HG02970 (cell line): ENCODE data around the gene RSL1D1.

Experiments
- ATAC-seq: cut with Tn5 transposase; IDR thresholded peaks from one replicate; pipeline ENCODE4 v1.9.1; 2021; ENCODE audit warnings: mild to moderate bottlenecking, moderate library complexity, moderate number of reproducible peaks; ENCODE audit not compliant: unreplicated experiment, low FRiP score

RSL1D1 gene

DNA sequence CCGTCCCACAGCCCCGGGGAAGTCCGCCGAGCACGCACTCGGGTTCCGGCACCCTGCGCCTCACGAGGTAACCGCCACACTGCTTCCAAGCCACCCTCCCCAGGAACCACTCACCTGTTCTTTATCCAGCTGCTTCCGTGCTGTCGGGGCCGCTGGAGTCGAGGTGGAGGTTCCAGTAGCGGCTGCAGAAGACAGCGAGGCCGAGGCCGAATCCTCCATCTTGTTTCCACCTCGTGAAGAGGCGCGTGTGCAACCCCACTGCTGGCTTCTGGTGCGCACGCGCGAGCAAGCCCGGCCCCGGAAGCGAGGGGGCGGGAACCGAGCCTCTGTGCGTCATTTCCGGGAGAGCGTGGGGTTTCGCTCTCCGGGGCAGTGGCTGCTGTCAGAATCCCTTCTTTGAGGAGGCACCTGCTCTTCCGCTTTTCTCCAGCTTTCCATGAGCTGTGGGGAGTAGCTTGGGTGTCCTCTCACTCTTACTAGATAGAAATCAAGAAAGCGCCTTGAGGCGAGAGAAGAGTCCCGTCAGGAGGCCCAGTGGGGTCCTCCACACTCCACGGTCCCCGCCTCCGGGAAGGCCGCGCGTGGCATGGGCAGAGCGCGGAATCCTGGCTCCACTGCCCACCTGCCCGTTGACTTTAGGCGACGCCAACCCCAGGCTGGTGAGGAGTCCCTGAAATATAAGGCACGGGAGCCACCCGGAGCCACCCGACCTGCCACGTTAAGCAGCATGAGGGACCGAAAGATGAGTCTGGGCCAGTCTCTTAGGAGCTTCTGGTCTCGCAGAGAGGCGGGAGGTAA, at the start of gene RSL1D1:
Gene RSL1D1 (minus strand): TSS at position 249 of the 798 bp plus-strand sequence. CDS start 30 bp downstream, at position 219.
- peak; percentile 91 for ATAC-seq

DNA sequence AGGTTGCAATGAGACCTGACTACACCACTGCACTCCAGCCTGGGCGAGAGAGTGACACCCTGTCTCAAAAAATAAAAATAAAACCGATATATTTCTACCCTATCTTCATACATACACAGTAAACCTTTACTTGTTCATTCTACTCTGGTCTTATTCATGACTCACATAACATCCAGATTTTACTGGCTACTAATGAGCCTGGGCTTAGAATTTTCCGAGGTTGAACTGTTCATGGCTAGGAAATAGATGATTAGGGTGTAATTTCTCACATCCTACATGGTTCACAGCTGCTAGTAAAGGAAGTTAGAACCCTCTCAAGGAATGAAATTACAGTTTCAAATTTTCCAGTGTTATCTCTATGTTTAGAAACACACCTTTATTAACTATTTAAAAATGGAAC, 49.7 kb upstream of the RSL1D1 start:
- no peak for ATAC-seq

- no peak for ATAC-seq
Measured at GRCh38 chr16:11896486-11897176, 45.3 kb upstream of the RSL1D1 start.

DNA sequence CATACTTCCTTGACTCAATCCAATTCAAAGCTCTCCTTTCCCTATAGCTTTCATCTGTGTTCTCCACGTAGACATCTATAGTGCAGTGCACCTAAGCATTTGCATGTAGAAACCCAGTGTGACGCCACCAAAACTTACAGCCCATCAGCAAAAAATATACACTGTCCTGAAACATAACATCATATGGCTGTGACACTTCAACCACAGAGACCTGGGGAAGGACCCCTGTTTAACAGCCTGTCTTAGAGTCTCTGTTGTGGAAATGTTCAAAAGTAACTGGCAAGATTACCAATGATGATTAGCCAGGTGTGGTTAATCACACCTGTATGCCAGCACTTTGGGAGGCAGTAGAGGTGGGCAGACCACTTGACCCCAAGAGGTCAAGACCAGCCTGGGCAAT, 42.2 kb upstream of the RSL1D1 start:
- no peak for ATAC-seq

- no peak for ATAC-seq
Measured at GRCh38 chr16:11892761-11893160, 41.4 kb upstream of the RSL1D1 start.

- ATAC-seq, result no peak
Measured at GRCh38 chr16:11890231-11890965, 39.1 kb upstream of the RSL1D1 start.

DNA sequence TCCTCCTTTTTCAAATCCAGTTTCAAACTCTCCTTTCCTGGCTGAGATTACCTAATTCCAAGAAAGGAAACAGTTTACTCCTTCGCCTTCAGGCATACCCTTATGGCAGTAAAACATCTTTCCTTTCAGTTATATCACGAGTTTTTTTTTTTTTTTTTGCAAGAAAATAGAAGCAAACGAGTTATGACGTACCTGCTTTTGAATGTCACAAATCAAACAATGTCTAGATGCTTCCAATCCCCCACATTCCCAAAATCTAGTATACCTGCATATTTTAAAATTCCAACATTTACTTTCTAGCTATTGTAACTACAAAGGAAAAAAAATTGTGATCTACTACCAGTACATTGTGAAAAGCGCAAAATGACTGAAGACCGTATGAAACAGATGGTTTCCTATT, 35.5 kb upstream of the RSL1D1 start:
- ATAC-seq, result no peak

DNA sequence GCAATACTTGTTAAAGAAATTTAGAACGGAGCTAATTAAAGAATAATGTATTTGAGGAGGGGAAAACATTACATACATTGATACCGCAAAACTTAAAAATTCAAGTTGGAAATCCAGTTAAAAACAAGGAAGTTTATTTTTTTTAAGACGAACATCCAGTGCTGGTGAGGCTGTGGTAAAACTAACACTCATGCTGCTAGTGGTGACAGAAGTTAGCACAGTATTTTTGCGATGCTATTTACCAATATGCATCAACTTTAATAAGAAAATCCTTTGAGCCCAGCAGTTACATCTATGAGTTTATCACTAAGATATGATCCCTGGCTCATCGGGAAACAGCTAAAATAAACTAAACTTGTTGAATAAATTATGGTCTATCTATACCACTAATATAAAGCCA, 32.7 kb upstream of the RSL1D1 start:
- ATAC-seq, result no peak

DNA sequence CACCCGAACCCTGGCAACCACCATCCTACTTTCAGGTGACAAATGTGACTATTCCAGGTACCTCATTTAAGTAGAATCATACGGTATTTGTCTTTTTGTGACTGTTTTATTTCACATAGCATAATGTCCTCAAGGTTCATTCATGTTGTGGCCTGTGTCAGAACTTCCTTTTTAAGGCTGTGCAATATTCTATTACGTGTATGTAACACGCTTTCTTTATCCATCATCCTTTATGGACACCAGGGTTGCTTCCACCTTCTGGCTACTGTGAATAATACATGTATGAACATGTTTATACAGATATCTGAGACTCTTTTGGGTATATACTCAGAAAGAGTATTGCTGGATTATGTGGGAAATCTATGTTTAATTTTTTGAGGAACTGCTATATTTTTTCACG, 28.7 kb upstream of the RSL1D1 start:
- ATAC-seq, result no peak

GRCh38 chr16:11877374-11877773, 26.0 kb upstream of the RSL1D1 start:
- no peak for ATAC-seq

GRCh38 chr16:11876306-11876705, 25.0 kb upstream of the RSL1D1 start:
- ATAC-seq, result no peak

DNA sequence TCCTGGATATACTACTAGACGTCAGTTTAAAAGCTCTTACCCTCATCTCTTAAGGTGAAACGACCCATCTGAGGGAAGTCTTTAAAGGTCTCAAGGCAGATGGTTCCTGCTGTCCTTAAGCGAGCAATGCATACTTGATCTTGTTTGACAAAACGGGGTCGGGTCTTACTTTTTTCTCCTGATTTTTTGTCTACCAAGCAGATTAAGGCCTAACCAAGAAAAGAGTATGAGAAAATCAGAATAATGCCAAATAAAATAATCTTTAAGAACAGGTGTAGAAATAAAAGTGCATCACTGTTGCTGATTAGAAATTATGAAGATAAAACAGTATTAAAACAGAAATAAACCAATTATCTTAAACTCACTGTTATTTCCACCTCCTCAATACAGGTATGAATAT, 24.4 kb upstream of the RSL1D1 start:
- no peak for ATAC-seq

DNA sequence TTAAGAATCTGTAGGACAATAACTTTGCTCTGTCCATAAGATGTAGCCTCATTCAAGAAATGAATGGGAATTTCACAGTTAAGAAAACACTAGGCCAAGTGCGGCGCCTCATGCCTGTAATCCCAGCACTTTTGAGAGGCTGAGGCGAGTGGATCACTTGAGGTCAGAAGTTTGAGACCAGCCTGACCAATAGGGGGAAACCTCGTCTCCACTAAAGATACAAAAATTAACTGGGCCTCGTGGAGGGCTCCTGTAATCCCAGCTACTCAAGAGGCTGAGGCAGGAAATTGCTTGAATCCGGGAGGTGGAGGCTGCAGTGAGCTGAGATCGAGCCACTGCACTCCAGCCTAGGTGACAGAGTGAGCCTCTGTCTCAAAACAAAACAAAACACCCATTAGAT, 19.9 kb upstream of the RSL1D1 start:
- ATAC-seq, result no peak

DNA sequence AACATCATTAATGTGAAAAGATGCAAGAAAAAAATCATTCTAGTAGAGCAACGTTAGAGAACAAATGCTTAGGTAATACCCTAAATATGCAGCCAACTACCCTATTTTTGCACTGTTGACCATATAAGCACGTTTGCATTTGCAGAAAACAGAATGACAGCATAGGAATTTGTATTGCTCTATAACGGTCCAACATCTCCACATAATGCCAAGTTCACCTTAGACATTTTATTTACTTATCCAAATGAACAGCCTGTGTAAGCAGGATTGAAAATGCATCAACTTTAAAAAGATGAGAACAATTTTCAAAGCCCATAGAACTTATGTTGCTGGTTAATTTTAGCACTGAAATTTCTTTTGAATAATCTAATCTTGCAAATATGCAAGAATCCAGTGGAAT, 19.1 kb upstream of the RSL1D1 start:
- ATAC-seq, result no peak

DNA sequence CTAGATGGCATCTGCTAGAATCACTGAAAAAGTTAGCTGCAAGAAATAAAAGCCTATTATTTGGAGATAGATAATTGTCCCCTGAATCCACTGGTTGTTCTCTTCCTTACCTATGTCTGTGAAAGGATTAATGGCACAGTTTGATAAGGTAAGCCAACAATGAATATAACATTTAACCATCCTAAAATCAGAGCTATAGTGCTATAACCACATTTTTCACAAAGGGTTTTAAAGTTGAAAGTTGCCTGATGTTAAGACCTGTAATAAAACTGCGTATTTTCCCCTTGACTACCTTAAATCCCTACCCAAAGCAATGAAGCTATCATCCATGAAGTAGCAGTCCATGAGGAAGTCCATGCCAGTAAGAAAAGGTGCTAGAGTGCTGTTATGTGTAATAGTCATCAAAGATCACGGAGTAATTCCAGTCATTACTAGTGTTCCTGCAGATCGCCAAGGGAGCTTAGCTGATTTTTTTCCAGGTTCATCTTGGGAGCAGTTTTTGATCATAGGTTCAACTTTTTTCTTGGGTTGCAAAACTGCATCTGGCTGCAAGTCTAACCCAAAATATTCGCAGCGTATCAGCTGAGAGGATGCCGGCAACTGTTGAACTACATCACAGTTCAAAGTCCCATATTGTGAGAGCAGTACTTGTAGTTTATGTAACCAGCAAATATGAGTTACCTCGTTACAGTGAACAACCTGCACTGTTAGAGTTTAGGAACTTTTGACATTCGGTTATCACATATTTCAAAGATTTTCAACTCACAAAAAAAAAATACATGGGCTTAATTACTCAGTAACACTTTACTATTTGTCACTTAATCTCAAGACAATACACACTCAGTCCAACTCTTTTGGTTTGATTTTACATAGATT, 18.2 kb upstream of the RSL1D1 start:
- no peak for ATAC-seq

GRCh38 chr16:11868412-11868980, 17.2 kb upstream of the RSL1D1 start:
- no peak for ATAC-seq

- ATAC-seq, result no peak
Measured at GRCh38 chr16:11862489-11862888, 11.1 kb upstream of the RSL1D1 start.

DNA sequence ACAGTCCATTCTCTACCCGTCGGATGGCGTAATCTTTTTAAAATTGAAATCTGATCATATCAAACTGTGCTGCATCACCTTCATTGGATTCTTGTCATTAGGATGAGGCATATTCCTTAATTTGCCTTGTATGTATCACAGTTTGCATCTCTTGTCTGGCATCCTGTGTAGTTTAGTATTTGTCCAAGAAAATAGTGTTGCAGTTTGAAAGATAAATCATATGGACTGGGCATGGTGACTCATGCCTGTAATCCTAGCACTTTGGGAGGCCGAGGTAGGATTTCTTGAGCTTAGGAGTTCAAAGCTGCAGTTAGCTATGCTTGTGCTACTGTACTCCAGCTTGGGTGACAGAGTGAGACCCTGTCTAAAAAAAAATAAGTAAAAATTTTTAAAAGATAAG, 5.8 kb upstream of the RSL1D1 start:
- ATAC-seq, result no peak

DNA sequence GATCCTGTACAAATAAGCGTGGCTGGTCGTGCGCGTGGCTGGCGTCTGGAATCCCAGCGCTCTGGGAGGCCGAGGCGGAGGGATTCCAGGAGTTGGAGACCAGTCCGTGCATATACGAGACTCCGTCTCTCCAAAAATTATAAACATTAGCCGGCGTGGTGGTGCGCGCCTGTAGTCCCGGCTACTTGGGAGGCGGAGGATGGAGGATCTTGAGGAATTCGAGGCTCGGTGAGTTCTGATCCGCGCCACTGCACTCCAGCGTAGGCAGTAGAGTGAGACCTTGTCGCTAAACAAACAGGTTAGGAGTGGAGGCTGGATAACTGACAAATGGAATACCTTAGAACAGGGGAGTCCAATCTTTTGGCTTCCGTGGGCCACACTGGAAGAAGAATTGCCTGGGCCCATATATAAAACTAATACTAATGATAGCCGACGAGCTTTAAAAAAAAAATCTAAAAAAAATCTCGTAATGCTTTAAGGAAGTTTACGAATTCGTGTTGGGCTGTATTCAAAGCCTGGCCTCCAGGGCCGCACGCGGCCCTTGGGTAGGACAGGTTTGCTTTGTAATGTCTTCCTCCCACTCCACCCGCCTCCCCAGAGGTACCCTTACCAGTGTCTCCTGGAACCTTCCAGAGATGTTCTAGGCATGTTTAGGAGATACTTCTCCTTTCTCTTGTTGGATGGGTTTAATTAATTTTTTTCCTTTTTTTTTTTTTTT, 909 bp upstream of the RSL1D1 start:
- no peak for ATAC-seq
